ENCODE measurements around the gene DUT.

GRCh38 chr15:48331796-48332641 is 790 bp downstream of the DUT start:
- TF ChIP-seq POLR2AphosphoS5 (IDR thresholded peaks at IDR 0.05; ENCODE audit: low read depth, low read length), result no peak; the same call in 1 of the 2 replicates
- TF ChIP-seq REST (IDR thresholded peaks at IDR 0.05; ENCODE audit: insufficient read depth in 1 of 2, low read depth in 2 of 2, low read length in 2 of 2), result no peak
- peak; percentile 80; the same call in 1 of the 2 replicates for TF ChIP-seq SIN3A (IDR thresholded peaks at IDR 0.05; ENCODE audit: borderline replicate concordance, insufficient read depth, low read length)
- TF ChIP-seq TAF1 (IDR thresholded peaks at IDR 0.05; ENCODE audit: borderline replicate concordance, insufficient read depth, low read length), result no peak
- peak; percentile 36 for TF ChIP-seq FOXP2 (optimal IDR thresholded peaks at IDR 0.05; ENCODE audit: borderline replicate concordance, extremely low read depth, extremely low read length, insufficient read depth)
